GM23338 (cell line): ENCODE data around the gene NPAS3. TPM values are rescaled to one million over a fixed set of nuclear protein-coding genes. Genes with fewer than 3 reads are reported as not detected.
A peak's percentile ranks its signal among the peaks of the same experiment; 100 is the strongest.

Experiments used
- ATAC-seq: fragments of 200-7000 bp; cut with Tn5 transposase; 3 replicates; pipeline ENCODE4 v1.9.1; 2020
- DNase-seq: peaks from one replicate; pipeline ENCODE4 v3.0.0-alpha.2; 2015; ENCODE audit warnings: low spot score
- H2AFZ ChIP-seq: fragments of 200-600 bp; sonication (generic); 2 replicates; pipeline ENCODE4 v1.8.0; 2016; ENCODE audit warnings: antibody characterized with exemption, mild to moderate bottlenecking, moderate library complexity
- H3F3A ChIP-seq: fragments of 200-600 bp; sonication (generic); replicated peaks from 2 replicates; pipeline ENCODE4 v1.8.0; 2017; ENCODE audit warnings: antibody characterized with exemption, mixed run types, low read depth
- H3K27ac ChIP-seq: fragments of 200-600 bp; sonication (generic); 2 replicates; pipeline ENCODE4 v1.6.1; 2016; ENCODE audit warnings: low read depth
- H3K27me3 ChIP-seq: fragments of 200-600 bp; sonication (generic); 2 replicates; pipeline ENCODE4 v1.8.0; 2016; ENCODE audit warnings: mild to moderate bottlenecking, mixed run types, moderate library complexity; ENCODE audit not compliant: insufficient read depth
- H3K36me3 ChIP-seq: fragments of 200-600 bp; sonication (generic); 2 replicates; pipeline ENCODE4 v1.8.0; 2016; ENCODE audit warnings: mild to moderate bottlenecking; ENCODE audit not compliant: insufficient read depth
- H3K4me1 ChIP-seq: fragments of 200-600 bp; sonication (generic); 2 replicates; pipeline ENCODE4 v1.8.0; 2016; ENCODE audit warnings: mild to moderate bottlenecking, moderate library complexity; ENCODE audit not compliant: insufficient read depth
- H3K4me2 ChIP-seq: fragments of 200-600 bp; sonication (generic); 2 replicates; pipeline ENCODE4 v1.7.1; 2017; ENCODE audit warnings: mixed run types
- H3K4me3 ChIP-seq: fragments of 200-600 bp; sonication (generic); 2 replicates; pipeline ENCODE4 v1.6.1; 2016; ENCODE audit warnings: mixed run types
- H3K79me2 ChIP-seq: fragments of 200-600 bp; sonication (generic); replicated peaks from 2 replicates; pipeline ENCODE4 v1.8.0; 2017; ENCODE audit warnings: mild to moderate bottlenecking; ENCODE audit not compliant: insufficient read depth
- H3K9me2 ChIP-seq: fragments of 200-600 bp; sonication (generic); 2 replicates; pipeline ENCODE4 v1.8.0; 2017; ENCODE audit not compliant: insufficient read depth
- H4K20me1 ChIP-seq: fragments of 200-600 bp; sonication (generic); replicated peaks from 2 replicates; pipeline ENCODE4 v1.8.0; 2017; ENCODE audit warnings: mild to moderate bottlenecking; ENCODE audit not compliant: insufficient read depth
- H3K27ac Mint-ChIP-seq: 2 replicates; pipeline ENCODE4 v1.8.0; 2020; ENCODE audit warnings: inconsistent platforms, mild to moderate bottlenecking, moderate library complexity, mixed read lengths
- H3K27me3 Mint-ChIP-seq: 3 replicates; pipeline ENCODE4 v1.8.0; 2022; ENCODE audit warnings: low read depth, mild to moderate bottlenecking, moderate library complexity, mixed read lengths, inconsistent platforms; ENCODE audit not compliant: insufficient read depth, poor library complexity
- H3K36me3 Mint-ChIP-seq: 3 replicates; pipeline ENCODE4 v1.8.0; 2021; ENCODE audit warnings: low read depth, mild to moderate bottlenecking, inconsistent platforms, moderate library complexity, mixed read lengths
- H3K4me1 Mint-ChIP-seq: 3 replicates; pipeline ENCODE4 v1.8.0; 2020; ENCODE audit warnings: mild to moderate bottlenecking, inconsistent platforms, mixed read lengths
- H3K4me3 Mint-ChIP-seq: 3 replicates; pipeline ENCODE4 v1.8.0; 2021; ENCODE audit warnings: moderate library complexity, mild to moderate bottlenecking, inconsistent platforms, mixed read lengths
- H3K9me3 Mint-ChIP-seq: 3 replicates; pipeline ENCODE4 v1.8.0; 2020; ENCODE audit warnings: moderate library complexity, mild to moderate bottlenecking, inconsistent platforms, mixed read lengths
- CREB1 ChIP-seq: fragments of 250-450 bp; sonication (Bioruptor Pico); IDR thresholded peaks from 2 replicates; pipeline ENCODE4 v1.5.0; 2020; ENCODE audit warnings: low read depth, mild to moderate bottlenecking, moderate library complexity
- EZH2 ChIP-seq: fragments of 200-600 bp; sonication (generic); IDR thresholded peaks from one replicate; pipeline ENCODE4 v1.8.0; 2017; ENCODE audit warnings: antibody characterized with exemption, mild to moderate bottlenecking, low read depth; ENCODE audit not compliant: unreplicated experiment
- EZH2phosphoT487 ChIP-seq: fragments of 200-600 bp; sonication (generic); IDR thresholded peaks from one replicate; pipeline ENCODE4 v1.8.1; 2018; ENCODE audit warnings: antibody characterized with exemption; ENCODE audit not compliant: unreplicated experiment
- STAT1 ChIP-seq: IDR thresholded peaks from one replicate; pipeline ENCODE4 v1.6.1; 2016; ENCODE audit warnings: antibody characterized with exemption; ENCODE audit not compliant: unreplicated experiment
- ZNF114 ChIP-seq: fragments of 250-450 bp; sonication (Bioruptor Pico); IDR thresholded peaks from 2 replicates; pipeline ENCODE4 v1.5.0; 2020; ENCODE audit warnings: mild to moderate bottlenecking, moderate library complexity
- ZNF331 ChIP-seq: fragments of 250-450 bp; sonication (Bioruptor Pico); IDR thresholded peaks from 2 replicates; pipeline ENCODE4 v1.5.0; 2020; ENCODE audit warnings: low read depth, mild to moderate bottlenecking, moderate library complexity
- polyA plus RNA-seq: library from polyadenylated mRNA; unstranded; fragments of >200 nt; fragmentation: Nextera tagmentation; extraction: Ambion mirVana; gene quantifications from 2 replicates; pipeline ENCODE4 v1.2.1, GENCODE V29; 2016
- total RNA-seq: library from RNA; depleted of rRNA; stranded (reverse); fragments of >200 nt; shearing (Covaris generic); gene quantifications from 2 replicates; pipeline ENCODE4 v1.2.3, GENCODE V29; 2014
- TF ChIP-seq, protein P1 (sequence below): IDR thresholded peaks from 2 replicates; pipeline ENCODE4 v1.6.1; 2016; ENCODE audit warnings: antibody characterized with exemption
- TF ChIP-seq, protein P2 (sequence below): IDR thresholded peaks from one replicate; pipeline ENCODE4 v1.6.1; 2018; ENCODE audit warnings: antibody characterized with exemption; ENCODE audit not compliant: unreplicated experiment
- TF ChIP-seq, protein P3 (sequence below): fragments of 250-450 bp; sonication (Bioruptor Pico); IDR thresholded peaks from 2 replicates; pipeline ENCODE4 v1.5.0; 2020; ENCODE audit warnings: mild to moderate bottlenecking, moderate library complexity

NPAS3 gene
- total and polyA plus RNA-seq, 2 experiments from 2014 or later, result 0.17 to 0.19 TPM

DNA sequence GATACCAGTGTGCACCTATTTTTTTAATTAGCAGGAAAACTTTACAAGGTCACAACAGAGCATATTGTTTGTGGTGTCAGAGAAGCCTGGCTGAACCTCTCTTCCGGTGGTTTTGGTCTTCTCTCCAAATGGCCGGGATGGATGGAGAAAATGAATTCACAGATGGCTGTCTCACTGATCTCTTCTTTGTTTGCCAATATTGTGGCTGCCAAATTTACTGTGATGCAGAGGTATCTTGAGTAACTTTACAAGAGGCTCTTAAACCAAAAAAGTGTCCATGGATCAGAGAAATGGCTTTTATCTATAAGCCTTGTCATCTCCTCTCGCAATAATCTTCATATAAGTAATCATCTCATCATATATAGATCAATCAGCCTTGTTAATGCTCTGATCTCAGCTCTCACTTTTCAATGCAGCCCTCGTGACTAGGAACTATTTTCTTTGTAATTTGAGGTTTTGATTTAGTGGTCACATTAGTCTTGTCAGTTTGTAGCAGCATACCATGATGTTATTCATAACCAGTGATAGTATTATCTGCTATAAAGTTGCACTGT, 704.1 kb downstream of the NPAS3 start:
- H3K27me3 Mint-ChIP-seq, result no peaks in the 10 kb centered on the region
- Histone ChIP-seq H2AFZ (no peak overlapping the region), H3K27ac (no peak overlapping the region), H3F3A (no peaks in the 10 kb centered on the region), H3K9me2 (no peaks in the 10 kb centered on the region), H3K4me2 (peak overlapping the region; percentile 60), H3K27me3 (no peaks in the 10 kb centered on the region), H3K79me2 (no peaks in the 10 kb centered on the region), H3K4me3 (0 out of 2 replicates have a peak overlapping the region, but pooled peaks have one; percentile 31), H3K4me1 (peaks cover 20% of the 10 kb centered on the region), H3K36me3 (no peaks in the 10 kb centered on the region), H4K20me1 (no peaks in the 10 kb centered on the region)
- peak overlapping the region; percentile 51; the same call in 1 of the 3 replicates for H3K4me3 Mint-ChIP-seq
- peaks cover 34% of the 10 kb centered on the region for H3K4me1 Mint-ChIP-seq
- TF ChIP-seq EZH2, result no peak
- no peaks in the 10 kb centered on the region for H3K9me3 Mint-ChIP-seq
- ATAC-seq (no peak), DNase-seq (no peak)
- H3K36me3 Mint-ChIP-seq, result no peaks in the 10 kb centered on the region
- H3K27ac Mint-ChIP-seq, result peak overlapping the region; percentile 16; the same call in 1 of the 2 replicates

DNA sequence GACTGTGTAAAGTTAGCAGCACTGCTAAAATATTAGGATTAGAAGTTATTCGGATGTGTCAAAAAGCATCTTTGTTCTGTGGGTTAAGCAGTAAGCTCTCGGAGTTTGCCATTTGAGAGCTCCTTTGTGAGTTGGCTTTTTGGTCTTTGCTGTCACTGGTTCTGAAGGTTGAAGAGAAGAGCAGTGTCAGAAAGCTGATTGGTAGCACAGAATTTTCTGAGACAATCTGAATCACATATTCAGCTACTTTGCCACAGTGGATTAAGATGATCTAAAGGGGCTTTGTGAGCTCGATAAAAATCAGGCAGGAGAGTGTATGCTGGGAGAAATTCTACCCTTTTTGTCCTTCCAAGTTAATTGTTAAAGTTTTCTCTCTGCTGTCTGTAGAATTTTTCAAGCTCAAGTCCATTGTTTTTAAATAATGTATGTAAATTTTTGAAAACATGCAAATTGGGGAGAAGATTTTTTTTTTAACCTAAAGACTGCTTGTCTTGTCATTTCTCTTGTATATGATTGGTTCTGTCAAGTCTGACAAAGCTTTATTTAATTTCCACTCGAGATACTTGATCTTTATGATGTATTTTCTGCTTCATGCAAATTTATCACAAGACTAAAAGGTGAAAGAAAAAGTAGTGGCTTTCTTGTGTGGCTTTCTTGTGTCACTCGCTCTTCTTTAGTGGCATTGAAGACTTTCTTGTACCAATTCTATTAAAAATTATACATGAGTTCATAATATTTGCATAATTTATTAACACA, 704.9 kb downstream of the NPAS3 start:
- H3K27ac Mint-ChIP-seq, result no peak overlapping the region
- no peaks in the 10 kb centered on the region for H3K36me3 ChIP-seq
- 0 out of 2 replicates have a peak overlapping the region, but pooled peaks have one; percentile 47 for H3K27ac ChIP-seq
- TF ChIP-seq ZNF331 (CRISPR knock-in tag) (no peak), ZNF114 (no peak), STAT1 (no peak), EZH2 (no peak), EZH2phosphoT487 (no peak), CREB1 (CRISPR knock-in tag) (no peak)
- TF ChIP-seq, protein P1, sequence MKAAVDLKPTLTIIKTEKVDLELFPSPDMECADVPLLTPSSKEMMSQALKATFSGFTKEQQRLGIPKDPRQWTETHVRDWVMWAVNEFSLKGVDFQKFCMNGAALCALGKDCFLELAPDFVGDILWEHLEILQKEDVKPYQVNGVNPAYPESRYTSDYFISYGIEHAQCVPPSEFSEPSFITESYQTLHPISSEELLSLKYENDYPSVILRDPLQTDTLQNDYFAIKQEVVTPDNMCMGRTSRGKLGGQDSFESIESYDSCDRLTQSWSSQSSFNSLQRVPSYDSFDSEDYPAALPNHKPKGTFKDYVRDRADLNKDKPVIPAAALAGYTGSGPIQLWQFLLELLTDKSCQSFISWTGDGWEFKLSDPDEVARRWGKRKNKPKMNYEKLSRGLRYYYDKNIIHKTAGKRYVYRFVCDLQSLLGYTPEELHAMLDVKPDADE, result no peak
- TF ChIP-seq, protein P2, sequence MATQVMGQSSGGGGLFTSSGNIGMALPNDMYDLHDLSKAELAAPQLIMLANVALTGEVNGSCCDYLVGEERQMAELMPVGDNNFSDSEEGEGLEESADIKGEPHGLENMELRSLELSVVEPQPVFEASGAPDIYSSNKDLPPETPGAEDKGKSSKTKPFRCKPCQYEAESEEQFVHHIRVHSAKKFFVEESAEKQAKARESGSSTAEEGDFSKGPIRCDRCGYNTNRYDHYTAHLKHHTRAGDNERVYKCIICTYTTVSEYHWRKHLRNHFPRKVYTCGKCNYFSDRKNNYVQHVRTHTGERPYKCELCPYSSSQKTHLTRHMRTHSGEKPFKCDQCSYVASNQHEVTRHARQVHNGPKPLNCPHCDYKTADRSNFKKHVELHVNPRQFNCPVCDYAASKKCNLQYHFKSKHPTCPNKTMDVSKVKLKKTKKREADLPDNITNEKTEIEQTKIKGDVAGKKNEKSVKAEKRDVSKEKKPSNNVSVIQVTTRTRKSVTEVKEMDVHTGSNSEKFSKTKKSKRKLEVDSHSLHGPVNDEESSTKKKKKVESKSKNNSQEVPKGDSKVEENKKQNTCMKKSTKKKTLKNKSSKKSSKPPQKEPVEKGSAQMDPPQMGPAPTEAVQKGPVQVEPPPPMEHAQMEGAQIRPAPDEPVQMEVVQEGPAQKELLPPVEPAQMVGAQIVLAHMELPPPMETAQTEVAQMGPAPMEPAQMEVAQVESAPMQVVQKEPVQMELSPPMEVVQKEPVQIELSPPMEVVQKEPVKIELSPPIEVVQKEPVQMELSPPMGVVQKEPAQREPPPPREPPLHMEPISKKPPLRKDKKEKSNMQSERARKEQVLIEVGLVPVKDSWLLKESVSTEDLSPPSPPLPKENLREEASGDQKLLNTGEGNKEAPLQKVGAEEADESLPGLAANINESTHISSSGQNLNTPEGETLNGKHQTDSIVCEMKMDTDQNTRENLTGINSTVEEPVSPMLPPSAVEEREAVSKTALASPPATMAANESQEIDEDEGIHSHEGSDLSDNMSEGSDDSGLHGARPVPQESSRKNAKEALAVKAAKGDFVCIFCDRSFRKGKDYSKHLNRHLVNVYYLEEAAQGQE, result no peak
- TF ChIP-seq, protein P3, sequence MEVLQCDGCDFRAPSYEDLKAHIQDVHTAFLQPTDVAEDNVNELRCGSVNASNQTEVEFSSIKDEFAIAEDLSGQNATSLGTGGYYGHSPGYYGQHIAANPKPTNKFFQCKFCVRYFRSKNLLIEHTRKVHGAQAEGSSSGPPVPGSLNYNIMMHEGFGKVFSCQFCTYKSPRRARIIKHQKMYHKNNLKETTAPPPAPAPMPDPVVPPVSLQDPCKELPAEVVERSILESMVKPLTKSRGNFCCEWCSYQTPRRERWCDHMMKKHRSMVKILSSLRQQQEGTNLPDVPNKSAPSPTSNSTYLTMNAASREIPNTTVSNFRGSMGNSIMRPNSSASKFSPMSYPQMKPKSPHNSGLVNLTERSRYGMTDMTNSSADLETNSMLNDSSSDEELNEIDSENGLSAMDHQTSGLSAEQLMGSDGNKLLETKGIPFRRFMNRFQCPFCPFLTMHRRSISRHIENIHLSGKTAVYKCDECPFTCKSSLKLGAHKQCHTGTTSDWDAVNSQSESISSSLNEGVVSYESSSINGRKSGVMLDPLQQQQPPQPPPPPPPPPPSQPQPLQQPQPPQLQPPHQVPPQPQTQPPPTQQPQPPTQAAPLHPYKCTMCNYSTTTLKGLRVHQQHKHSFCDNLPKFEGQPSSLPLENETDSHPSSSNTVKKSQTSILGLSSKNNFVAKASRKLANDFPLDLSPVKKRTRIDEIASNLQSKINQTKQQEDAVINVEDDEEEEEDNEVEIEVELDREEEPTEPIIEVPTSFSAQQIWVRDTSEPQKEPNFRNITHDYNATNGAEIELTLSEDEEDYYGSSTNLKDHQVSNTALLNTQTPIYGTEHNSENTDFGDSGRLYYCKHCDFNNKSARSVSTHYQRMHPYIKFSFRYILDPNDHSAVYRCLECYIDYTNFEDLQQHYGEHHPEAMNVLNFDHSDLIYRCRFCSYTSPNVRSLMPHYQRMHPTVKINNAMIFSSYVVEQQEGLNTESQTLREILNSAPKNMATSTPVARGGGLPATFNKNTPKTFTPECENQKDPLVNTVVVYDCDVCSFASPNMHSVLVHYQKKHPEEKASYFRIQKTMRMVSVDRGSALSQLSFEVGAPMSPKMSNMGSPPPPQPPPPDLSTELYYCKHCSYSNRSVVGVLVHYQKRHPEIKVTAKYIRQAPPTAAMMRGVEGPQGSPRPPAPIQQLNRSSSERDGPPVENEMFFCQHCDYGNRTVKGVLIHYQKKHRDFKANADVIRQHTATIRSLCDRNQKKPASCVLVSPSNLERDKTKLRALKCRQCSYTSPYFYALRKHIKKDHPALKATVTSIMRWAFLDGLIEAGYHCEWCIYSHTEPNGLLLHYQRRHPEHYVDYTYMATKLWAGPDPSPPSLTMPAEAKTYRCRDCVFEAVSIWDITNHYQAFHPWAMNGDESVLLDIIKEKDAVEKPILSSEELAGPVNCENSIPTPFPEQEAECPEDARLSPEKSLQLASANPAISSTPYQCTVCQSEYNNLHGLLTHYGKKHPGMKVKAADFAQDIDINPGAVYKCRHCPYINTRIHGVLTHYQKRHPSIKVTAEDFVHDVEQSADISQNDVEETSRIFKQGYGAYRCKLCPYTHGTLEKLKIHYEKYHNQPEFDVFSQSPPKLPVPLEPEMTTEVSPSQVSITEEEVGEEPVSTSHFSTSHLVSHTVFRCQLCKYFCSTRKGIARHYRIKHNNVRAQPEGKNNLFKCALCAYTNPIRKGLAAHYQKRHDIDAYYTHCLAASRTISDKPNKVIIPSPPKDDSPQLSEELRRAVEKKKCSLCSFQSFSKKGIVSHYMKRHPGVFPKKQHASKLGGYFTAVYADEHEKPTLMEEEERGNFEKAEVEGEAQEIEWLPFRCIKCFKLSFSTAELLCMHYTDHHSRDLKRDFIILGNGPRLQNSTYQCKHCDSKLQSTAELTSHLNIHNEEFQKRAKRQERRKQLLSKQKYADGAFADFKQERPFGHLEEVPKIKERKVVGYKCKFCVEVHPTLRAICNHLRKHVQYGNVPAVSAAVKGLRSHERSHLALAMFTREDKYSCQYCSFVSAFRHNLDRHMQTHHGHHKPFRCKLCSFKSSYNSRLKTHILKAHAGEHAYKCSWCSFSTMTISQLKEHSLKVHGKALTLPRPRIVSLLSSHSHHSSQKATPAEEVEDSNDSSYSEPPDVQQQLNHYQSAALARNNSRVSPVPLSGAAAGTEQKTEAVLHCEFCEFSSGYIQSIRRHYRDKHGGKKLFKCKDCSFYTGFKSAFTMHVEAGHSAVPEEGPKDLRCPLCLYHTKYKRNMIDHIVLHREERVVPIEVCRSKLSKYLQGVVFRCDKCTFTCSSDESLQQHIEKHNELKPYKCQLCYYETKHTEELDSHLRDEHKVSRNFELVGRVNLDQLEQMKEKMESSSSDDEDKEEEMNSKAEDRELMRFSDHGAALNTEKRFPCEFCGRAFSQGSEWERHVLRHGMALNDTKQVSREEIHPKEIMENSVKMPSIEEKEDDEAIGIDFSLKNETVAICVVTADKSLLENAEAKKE (CRISPR knock-in tag), result no peak

More for the DNA sequence above, 704.9 kb downstream of the NPAS3 start:
- Mint-ChIP-seq H3K4me3 (no peak overlapping the region), H3K36me3 (no peaks in the 10 kb centered on the region), H3K4me1 (peaks cover 34% of the 10 kb centered on the region), H3K9me3 (no peaks in the 10 kb centered on the region), H3K27me3 (no peaks in the 10 kb centered on the region)
- Histone ChIP-seq H3K4me1 (peaks cover 20% of the 10 kb centered on the region), H3K79me2 (no peaks in the 10 kb centered on the region), H2AFZ (no peak overlapping the region), H3K4me2 (peak overlapping the region; percentile 22; the same call in 1 of the 2 replicates), H3F3A (no peaks in the 10 kb centered on the region), H3K9me2 (no peaks in the 10 kb centered on the region), H3K4me3 (no peak overlapping the region), H3K27me3 (no peaks in the 10 kb centered on the region), H4K20me1 (no peaks in the 10 kb centered on the region)
- ATAC-seq (no peak), DNase-seq (peak; percentile 16)
